ENCODE measurements around the gene GPR55.

- TF ChIP-seq CTCF (IDR thresholded peaks at IDR 0.05): no peak
- TF ChIP-seq POLR2A (IDR thresholded peaks at IDR 0.05): no peak
These were observed 15.0 kb downstream of the GPR55 start for GRCh38 chr2:230909841-230910545.
